ENCODE results near the gene GSN. TPM values are rescaled to one million over a fixed set of nuclear protein-coding genes. Genes with fewer than 3 reads are reported as not detected.

The GSN gene
- total and polyA plus RNA-seq, 9 of the 15 experiments (the other 6 are each of a cell fraction or from before 2014, with no cell fraction given): 0.39 to 16.6 (median 8.2) TPM

DNA sequence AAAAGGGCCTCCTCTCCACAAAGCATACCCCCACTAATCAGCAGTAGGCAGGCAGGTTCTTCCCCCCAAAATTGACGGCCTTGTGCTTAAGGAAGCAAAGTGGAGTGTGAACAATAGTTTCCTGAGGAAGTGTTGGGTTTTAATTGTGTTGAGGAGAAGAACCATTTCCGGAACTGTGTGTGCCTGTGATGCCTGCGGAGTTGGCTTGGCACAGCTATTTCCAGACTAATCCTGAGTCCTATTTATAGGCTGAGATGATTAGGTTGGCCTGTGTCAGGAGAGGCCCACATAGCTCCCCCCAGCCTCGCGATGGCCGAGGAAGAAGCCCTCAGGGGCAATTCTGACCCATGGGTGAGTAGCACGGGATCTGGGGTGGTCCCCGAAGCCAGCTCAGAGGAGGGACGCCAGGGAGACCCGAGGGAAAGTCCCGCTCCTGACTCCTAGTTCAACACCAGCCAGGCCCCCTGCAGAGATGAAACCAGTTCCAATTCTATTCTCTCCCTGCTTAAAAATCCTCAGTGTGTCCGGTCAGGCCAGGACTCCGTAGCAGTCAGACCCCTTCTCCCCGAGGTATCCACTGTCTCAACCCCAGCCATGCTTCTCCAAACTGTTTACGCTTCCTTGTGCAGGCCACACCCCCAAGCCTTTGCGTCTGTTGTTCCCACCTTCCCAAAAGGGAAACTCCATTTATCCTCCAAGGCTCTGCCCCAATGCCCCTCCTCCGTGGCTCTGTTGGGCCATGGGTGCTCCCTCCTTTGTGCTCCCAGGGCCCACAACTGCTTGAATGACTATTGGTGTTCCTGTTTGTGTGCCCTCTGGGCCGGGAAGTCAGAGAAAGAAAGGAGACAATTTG is 18.1 kb downstream of the GSN start (continued):
- peak; percentile 64; the same call in 1 of the 2 replicates for TF ChIP-seq ZNF584 (CRISPR knock-in tag; IDR thresholded peaks at IDR 0.05; ENCODE audit: low read depth)
- TF ChIP-seq ZFX (CRISPR knock-in tag; IDR thresholded peaks at IDR 0.05): peak; percentile 29; the same call in 1 of the 2 replicates
- peak; percentile 96 for TF ChIP-seq ZNF263 (CRISPR knock-in tag; IDR thresholded peaks at IDR 0.05; ENCODE audit: borderline replicate concordance)
- TF ChIP-seq, protein P1, sequence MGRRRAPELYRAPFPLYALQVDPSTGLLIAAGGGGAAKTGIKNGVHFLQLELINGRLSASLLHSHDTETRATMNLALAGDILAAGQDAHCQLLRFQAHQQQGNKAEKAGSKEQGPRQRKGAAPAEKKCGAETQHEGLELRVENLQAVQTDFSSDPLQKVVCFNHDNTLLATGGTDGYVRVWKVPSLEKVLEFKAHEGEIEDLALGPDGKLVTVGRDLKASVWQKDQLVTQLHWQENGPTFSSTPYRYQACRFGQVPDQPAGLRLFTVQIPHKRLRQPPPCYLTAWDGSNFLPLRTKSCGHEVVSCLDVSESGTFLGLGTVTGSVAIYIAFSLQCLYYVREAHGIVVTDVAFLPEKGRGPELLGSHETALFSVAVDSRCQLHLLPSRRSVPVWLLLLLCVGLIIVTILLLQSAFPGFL (CRISPR knock-in tag; IDR thresholded peaks at IDR 0.05): no peak
- no peak for TF ChIP-seq PHF21A (IDR thresholded peaks at IDR 0.05; ENCODE audit: borderline replicate concordance, low read depth)
- TF ChIP-seq, protein P2, sequence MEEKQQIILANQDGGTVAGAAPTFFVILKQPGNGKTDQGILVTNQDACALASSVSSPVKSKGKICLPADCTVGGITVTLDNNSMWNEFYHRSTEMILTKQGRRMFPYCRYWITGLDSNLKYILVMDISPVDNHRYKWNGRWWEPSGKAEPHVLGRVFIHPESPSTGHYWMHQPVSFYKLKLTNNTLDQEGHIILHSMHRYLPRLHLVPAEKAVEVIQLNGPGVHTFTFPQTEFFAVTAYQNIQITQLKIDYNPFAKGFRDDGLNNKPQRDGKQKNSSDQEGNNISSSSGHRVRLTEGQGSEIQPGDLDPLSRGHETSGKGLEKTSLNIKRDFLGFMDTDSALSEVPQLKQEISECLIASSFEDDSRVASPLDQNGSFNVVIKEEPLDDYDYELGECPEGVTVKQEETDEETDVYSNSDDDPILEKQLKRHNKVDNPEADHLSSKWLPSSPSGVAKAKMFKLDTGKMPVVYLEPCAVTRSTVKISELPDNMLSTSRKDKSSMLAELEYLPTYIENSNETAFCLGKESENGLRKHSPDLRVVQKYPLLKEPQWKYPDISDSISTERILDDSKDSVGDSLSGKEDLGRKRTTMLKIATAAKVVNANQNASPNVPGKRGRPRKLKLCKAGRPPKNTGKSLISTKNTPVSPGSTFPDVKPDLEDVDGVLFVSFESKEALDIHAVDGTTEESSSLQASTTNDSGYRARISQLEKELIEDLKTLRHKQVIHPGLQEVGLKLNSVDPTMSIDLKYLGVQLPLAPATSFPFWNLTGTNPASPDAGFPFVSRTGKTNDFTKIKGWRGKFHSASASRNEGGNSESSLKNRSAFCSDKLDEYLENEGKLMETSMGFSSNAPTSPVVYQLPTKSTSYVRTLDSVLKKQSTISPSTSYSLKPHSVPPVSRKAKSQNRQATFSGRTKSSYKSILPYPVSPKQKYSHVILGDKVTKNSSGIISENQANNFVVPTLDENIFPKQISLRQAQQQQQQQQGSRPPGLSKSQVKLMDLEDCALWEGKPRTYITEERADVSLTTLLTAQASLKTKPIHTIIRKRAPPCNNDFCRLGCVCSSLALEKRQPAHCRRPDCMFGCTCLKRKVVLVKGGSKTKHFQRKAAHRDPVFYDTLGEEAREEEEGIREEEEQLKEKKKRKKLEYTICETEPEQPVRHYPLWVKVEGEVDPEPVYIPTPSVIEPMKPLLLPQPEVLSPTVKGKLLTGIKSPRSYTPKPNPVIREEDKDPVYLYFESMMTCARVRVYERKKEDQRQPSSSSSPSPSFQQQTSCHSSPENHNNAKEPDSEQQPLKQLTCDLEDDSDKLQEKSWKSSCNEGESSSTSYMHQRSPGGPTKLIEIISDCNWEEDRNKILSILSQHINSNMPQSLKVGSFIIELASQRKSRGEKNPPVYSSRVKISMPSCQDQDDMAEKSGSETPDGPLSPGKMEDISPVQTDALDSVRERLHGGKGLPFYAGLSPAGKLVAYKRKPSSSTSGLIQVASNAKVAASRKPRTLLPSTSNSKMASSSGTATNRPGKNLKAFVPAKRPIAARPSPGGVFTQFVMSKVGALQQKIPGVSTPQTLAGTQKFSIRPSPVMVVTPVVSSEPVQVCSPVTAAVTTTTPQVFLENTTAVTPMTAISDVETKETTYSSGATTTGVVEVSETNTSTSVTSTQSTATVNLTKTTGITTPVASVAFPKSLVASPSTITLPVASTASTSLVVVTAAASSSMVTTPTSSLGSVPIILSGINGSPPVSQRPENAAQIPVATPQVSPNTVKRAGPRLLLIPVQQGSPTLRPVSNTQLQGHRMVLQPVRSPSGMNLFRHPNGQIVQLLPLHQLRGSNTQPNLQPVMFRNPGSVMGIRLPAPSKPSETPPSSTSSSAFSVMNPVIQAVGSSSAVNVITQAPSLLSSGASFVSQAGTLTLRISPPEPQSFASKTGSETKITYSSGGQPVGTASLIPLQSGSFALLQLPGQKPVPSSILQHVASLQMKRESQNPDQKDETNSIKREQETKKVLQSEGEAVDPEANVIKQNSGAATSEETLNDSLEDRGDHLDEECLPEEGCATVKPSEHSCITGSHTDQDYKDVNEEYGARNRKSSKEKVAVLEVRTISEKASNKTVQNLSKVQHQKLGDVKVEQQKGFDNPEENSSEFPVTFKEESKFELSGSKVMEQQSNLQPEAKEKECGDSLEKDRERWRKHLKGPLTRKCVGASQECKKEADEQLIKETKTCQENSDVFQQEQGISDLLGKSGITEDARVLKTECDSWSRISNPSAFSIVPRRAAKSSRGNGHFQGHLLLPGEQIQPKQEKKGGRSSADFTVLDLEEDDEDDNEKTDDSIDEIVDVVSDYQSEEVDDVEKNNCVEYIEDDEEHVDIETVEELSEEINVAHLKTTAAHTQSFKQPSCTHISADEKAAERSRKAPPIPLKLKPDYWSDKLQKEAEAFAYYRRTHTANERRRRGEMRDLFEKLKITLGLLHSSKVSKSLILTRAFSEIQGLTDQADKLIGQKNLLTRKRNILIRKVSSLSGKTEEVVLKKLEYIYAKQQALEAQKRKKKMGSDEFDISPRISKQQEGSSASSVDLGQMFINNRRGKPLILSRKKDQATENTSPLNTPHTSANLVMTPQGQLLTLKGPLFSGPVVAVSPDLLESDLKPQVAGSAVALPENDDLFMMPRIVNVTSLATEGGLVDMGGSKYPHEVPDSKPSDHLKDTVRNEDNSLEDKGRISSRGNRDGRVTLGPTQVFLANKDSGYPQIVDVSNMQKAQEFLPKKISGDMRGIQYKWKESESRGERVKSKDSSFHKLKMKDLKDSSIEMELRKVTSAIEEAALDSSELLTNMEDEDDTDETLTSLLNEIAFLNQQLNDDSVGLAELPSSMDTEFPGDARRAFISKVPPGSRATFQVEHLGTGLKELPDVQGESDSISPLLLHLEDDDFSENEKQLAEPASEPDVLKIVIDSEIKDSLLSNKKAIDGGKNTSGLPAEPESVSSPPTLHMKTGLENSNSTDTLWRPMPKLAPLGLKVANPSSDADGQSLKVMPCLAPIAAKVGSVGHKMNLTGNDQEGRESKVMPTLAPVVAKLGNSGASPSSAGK (IDR thresholded peaks at IDR 0.05): 0 out of 2 replicates have a peak, but pooled peaks have one; percentile 59
- TF ChIP-seq PTRF (tag; IDR thresholded peaks at IDR 0.05): no peak
- TF ChIP-seq, protein P3, sequence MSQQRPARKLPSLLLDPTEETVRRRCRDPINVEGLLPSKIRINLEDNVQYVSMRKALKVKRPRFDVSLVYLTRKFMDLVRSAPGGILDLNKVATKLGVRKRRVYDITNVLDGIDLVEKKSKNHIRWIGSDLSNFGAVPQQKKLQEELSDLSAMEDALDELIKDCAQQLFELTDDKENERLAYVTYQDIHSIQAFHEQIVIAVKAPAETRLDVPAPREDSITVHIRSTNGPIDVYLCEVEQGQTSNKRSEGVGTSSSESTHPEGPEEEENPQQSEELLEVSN (IDR thresholded peaks at IDR 0.05; ENCODE audit: borderline replicate concordance in 1 of 2, extremely low read depth in 1 of 2, insufficient read depth in 1 of 2, insufficient read length in 1 of 2, low read depth in 1 of 2, low read length in 1 of 2, poor library complexity in 1 of 2, severe bottlenecking in 1 of 2): peak in 1 of 2 experiments; percentile 69
- no peak for TF ChIP-seq RBM34 (IDR thresholded peaks at IDR 0.05; ENCODE audit: borderline replicate concordance, insufficient read depth, low read length)
- TF ChIP-seq ZKSCAN8 (CRISPR knock-in tag; IDR thresholded peaks at IDR 0.05): peak; percentile 18; the same call in 1 of the 2 replicates
- no peak for TF ChIP-seq NR3C1 (CRISPR knock-in tag; IDR thresholded peaks at IDR 0.05)

Measured in K562 (cell line).